HL-60 (cell line): ENCODE data around the gene DDX20.
A peak's percentile ranks its signal among the peaks of the same experiment; 100 is the strongest.

Source experiments
- DNase-seq, 2 experiments: peaks; one replicate each; pipeline ENCODE4 v3.0.0-alpha.2; 2010 to 2020; ENCODE audit warnings: low read depth in 1 of 2, low spot score in 1 of 2
- H3K27ac ChIP-seq: fragments of 250-450 bp; sonication (Bioruptor Pico); replicated peaks from 2 replicates; pipeline ENCODE4 v1.5.1; 2020; ENCODE audit warnings: mild to moderate bottlenecking, moderate library complexity
- H3K27me3 ChIP-seq: fragments of 250-450 bp; sonication (Bioruptor Pico); 2 replicates; pipeline ENCODE4 v1.5.1; 2021; ENCODE audit warnings: mild to moderate bottlenecking, moderate library complexity; ENCODE audit not compliant: insufficient read depth, poor library complexity, severe bottlenecking
- H3K4me3 ChIP-seq: replicated peaks from 2 replicates; pipeline ENCODE4 v1.5.1; 2011; ENCODE audit warnings: mild to moderate bottlenecking, control low read depth, low read length; ENCODE audit not compliant: insufficient read depth
- CTCF ChIP-seq: IDR thresholded peaks from one replicate; pipeline ENCODE4 v1.5.1; 2011; ENCODE audit warnings: low read length, control low read depth, inconsistent platforms; ENCODE audit not compliant: insufficient read depth
- GABPA ChIP-seq: IDR thresholded peaks from 2 replicates; pipeline ENCODE4 v1.6.1; 2012; ENCODE audit warnings: low read depth
- POLR2AphosphoS5 ChIP-seq: IDR thresholded peaks from 2 replicates; pipeline ENCODE4 v1.6.1; 2012; ENCODE audit warnings: low read depth
- REST ChIP-seq: IDR thresholded peaks from 2 replicates; pipeline ENCODE4 v1.6.1; 2012; ENCODE audit warnings: low read depth; ENCODE audit not compliant: insufficient replicate concordance
- SPI1 ChIP-seq: IDR thresholded peaks from 2 replicates; pipeline ENCODE4 v1.6.1; 2012; ENCODE audit warnings: low read depth, mild to moderate bottlenecking, borderline replicate concordance

The DDX20 gene

GRCh38 chr1:111789666-111790316, 34.1 kb downstream of the DDX20 start:
- TF ChIP-seq POLR2AphosphoS5: 0 out of 2 replicates have a peak, but pooled peaks have one; percentile 27
- no peak for TF ChIP-seq GABPA
- TF ChIP-seq REST: no peak
- peak; percentile 75 to 84 for DNase-seq
- Histone ChIP-seq H3K4me3 (no peak overlapping the region), H3K27ac (no peak overlapping the region), H3K27me3 (no peaks in the 10 kb centered on the region)

GRCh38 chr1:111791776-111792175, 36.1 kb downstream of the DDX20 start:
- DNase-seq: no peak
- H3K27ac ChIP-seq: no peak overlapping the region
- H3K27me3 ChIP-seq: no peaks in the 10 kb centered on the region
- no peak overlapping the region for H3K4me3 ChIP-seq
- TF ChIP-seq REST (no peak), CTCF (no peak), GABPA (no peak), POLR2AphosphoS5 (no peak), SPI1 (no peak)

- Histone ChIP-seq H3K27me3 (no peaks in the 10 kb centered on the region), H3K4me3 (no peak overlapping the region), H3K27ac (no peak overlapping the region)
- DNase-seq: no peak
- TF ChIP-seq REST (no peak), POLR2AphosphoS5 (no peak), SPI1 (peak; percentile 38; the same call in 1 of the 2 replicates), CTCF (no peak), GABPA (no peak)
Measured at GRCh38 chr1:111792249-111792648, 36.5 kb downstream of the DDX20 start.

GRCh38 chr1:111793923-111794322, 38.2 kb downstream of the DDX20 start:
- TF ChIP-seq CTCF (no peak), REST (no peak), GABPA (no peak), POLR2AphosphoS5 (no peak), SPI1 (no peak)
- no peak overlapping the region for H3K4me3 ChIP-seq
- DNase-seq: no peak
- no peak overlapping the region for H3K27ac ChIP-seq
- peaks cover 2% of the 10 kb centered on the region for H3K27me3 ChIP-seq
